ENCODE measurements around the gene GLRA3. TPM values are rescaled to one million over a fixed set of nuclear protein-coding genes. Genes with fewer than 3 reads are reported as not detected.

GLRA3 gene
- total RNA-seq, 1 donor from 2014 or later: not detected

DNA sequence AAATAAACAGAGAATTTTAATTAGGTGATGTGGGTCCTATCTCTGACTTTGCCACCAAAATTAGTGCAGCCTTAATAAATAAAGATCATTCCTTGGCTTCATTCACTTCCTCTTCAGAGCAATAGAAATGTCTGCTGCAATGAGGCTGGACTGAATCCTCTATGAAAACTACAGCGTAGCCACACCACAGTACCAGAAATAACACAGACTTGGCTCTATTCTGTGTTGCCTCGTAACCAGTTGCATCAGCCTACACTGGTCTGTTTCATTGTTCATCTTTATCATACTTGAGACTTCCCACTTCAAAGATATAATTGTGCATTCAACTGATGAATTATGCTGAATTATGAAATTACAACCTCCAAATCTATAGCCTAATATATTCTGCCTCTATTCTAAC is 15.8 kb downstream of the GLRA3 start:
- Histone ChIP-seq H3K27me3 (ENCODE audit: low read depth) (no peaks in the 10 kb centered on the region), H3K9me3 (replicated peaks) (peaks cover 34% of the 10 kb centered on the region), H3K4me3 (no peak overlapping the region), H3K4me1 (no peaks in the 10 kb centered on the region), H3K27ac (replicated peaks) (no peak overlapping the region), H3K36me3 (no peaks in the 10 kb centered on the region)
- intact Hi-C loops (cut with micrococcal nuclease): no loop called here
- DNase-seq: no peak
- TF ChIP-seq, protein P1, sequence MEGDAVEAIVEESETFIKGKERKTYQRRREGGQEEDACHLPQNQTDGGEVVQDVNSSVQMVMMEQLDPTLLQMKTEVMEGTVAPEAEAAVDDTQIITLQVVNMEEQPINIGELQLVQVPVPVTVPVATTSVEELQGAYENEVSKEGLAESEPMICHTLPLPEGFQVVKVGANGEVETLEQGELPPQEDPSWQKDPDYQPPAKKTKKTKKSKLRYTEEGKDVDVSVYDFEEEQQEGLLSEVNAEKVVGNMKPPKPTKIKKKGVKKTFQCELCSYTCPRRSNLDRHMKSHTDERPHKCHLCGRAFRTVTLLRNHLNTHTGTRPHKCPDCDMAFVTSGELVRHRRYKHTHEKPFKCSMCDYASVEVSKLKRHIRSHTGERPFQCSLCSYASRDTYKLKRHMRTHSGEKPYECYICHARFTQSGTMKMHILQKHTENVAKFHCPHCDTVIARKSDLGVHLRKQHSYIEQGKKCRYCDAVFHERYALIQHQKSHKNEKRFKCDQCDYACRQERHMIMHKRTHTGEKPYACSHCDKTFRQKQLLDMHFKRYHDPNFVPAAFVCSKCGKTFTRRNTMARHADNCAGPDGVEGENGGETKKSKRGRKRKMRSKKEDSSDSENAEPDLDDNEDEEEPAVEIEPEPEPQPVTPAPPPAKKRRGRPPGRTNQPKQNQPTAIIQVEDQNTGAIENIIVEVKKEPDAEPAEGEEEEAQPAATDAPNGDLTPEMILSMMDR (IDR thresholded peaks at IDR 0.05; ENCODE audit: borderline replicate concordance): no peak

GRCh38 chr4:174810834-174811233 is 18.2 kb downstream of the GLRA3 start:
- H3K27me3 ChIP-seq (ENCODE audit: low read depth): no peaks in the 10 kb centered on the region
- DNase-seq: no peak
- intact Hi-C loops (cut with micrococcal nuclease): no loop called here
- no peak overlapping the region for H3K27ac ChIP-seq (replicated peaks)
- no peaks in the 10 kb centered on the region for H3K4me1 ChIP-seq
- H3K4me3 ChIP-seq: no peak overlapping the region
- H3K9me3 ChIP-seq (replicated peaks): peaks cover 28% of the 10 kb centered on the region
- H3K36me3 ChIP-seq: no peaks in the 10 kb centered on the region
- TF ChIP-seq, protein P1 (IDR thresholded peaks at IDR 0.05; ENCODE audit: borderline replicate concordance): no peak

DNA sequence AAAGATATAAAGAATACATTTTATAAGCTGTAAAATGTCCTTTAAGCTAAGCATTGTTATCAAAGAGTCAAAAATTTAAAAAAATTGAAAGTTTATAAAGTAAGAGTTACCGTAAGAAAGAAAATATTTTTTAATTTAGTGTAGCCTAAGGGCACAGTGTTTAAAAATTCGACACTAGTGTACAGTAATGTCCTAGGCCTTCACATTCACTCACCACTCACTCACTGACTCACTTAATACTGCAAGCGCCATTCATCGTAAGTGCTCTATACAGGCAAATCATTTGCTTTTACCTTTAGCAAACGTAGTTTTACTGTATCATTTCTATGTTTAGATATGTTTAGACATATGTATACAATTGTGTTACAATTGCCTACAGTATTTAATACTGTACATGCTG is 20.2 kb downstream of the GLRA3 start:
- Histone ChIP-seq H3K9me3 (replicated peaks) (peaks cover 8% of the 10 kb centered on the region), H3K4me1 (no peaks in the 10 kb centered on the region), H3K36me3 (no peaks in the 10 kb centered on the region), H3K4me3 (no peak overlapping the region), H3K27ac (replicated peaks) (no peak overlapping the region), H3K27me3 (ENCODE audit: low read depth) (no peaks in the 10 kb centered on the region)
- TF ChIP-seq, protein P1 (IDR thresholded peaks at IDR 0.05; ENCODE audit: borderline replicate concordance): no peak
- intact Hi-C loops (cut with micrococcal nuclease): no loop called here
- DNase-seq: no peak

DNA sequence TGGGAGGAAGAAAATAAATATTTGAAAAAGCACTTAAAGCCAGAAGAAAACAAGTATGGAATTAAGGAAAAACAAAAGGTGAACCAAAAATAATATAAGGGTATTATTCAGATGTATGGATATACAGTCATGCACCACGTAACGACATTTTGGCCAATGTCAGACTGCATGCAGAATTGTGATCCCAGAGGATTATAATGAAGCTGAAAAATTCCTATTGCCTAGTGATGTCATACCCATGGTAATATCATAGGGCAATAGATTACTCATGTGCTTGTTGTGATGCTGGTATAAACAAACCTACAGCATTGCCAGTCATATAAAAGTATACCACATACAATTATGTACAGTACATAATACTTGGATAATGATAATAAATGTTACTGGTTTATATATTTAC is 20.9 kb downstream of the GLRA3 start:
- no peaks in the 10 kb centered on the region for H3K36me3 ChIP-seq
- H3K27me3 ChIP-seq (ENCODE audit: low read depth): no peaks in the 10 kb centered on the region
- no peak overlapping the region for H3K27ac ChIP-seq (replicated peaks)
- no peaks in the 10 kb centered on the region for H3K4me1 ChIP-seq
- no peak overlapping the region for H3K4me3 ChIP-seq
- no peak for DNase-seq
- H3K9me3 ChIP-seq (replicated peaks): peaks cover under 1% of the 10 kb centered on the region
- intact Hi-C loops (cut with micrococcal nuclease): no loop called here
- TF ChIP-seq, protein P1 (IDR thresholded peaks at IDR 0.05; ENCODE audit: borderline replicate concordance): no peak

GRCh38 chr4:174805746-174806145 is 23.3 kb downstream of the GLRA3 start:
- H3K4me1 ChIP-seq: no peaks in the 10 kb centered on the region
- DNase-seq: no peak
- TF ChIP-seq, protein P1 (IDR thresholded peaks at IDR 0.05; ENCODE audit: borderline replicate concordance): no peak
- intact Hi-C loops (cut with micrococcal nuclease): no loop called here
- H3K27me3 ChIP-seq (ENCODE audit: low read depth): no peaks in the 10 kb centered on the region
- peaks cover 13% of the 10 kb centered on the region for H3K9me3 ChIP-seq (replicated peaks)
- H3K36me3 ChIP-seq: no peaks in the 10 kb centered on the region
- no peak overlapping the region for H3K27ac ChIP-seq (replicated peaks)
- no peak overlapping the region for H3K4me3 ChIP-seq
